H9 (cell line): Measurements from ENCODE around the gene APOBEC3G. TPM values are rescaled to one million over a fixed set of nuclear protein-coding genes. Genes with fewer than 3 reads are reported as not detected.

Experiments
- DNase-seq: peaks from one replicate; pipeline ENCODE4 v3.0.0-alpha.2; 2017
- H2AFZ ChIP-seq: one replicate; pipeline ENCODE4 v1.6.1; 2013; ENCODE audit warnings: mild to moderate bottlenecking, low read length, control low read depth, moderate library complexity
- H2AK5ac ChIP-seq: 2 replicates; pipeline ENCODE4 v1.6.1; 2013; ENCODE audit warnings: low read length, control low read depth, mixed read lengths; ENCODE audit not compliant: insufficient read length
- H2BK120ac ChIP-seq: one replicate; pipeline ENCODE4 v1.6.1; 2013; ENCODE audit warnings: low read depth, mild to moderate bottlenecking, low read length, control low read depth, inconsistent platforms; ENCODE audit not compliant: poor library complexity, severe bottlenecking
- H2BK12ac ChIP-seq: 2 replicates; pipeline ENCODE4 v1.6.1; 2013; ENCODE audit warnings: low read length, control low read depth, mixed read lengths, low read depth; ENCODE audit not compliant: insufficient read length
- H2BK15ac ChIP-seq: 2 replicates; pipeline ENCODE4 v1.6.1; 2013; ENCODE audit warnings: low read depth, low read length, control low read depth
- H2BK20ac ChIP-seq: one replicate; pipeline ENCODE4 v1.6.1; 2013; ENCODE audit warnings: low read depth, mild to moderate bottlenecking, low read length, control low read depth, inconsistent platforms; ENCODE audit not compliant: poor library complexity, severe bottlenecking
- H2BK5ac ChIP-seq: 2 replicates; pipeline ENCODE4 v1.6.1; 2013; ENCODE audit warnings: low read length, control low read depth, mixed read lengths; ENCODE audit not compliant: insufficient read length
- H3K14ac ChIP-seq: 2 replicates; pipeline ENCODE4 v1.6.1; 2013; ENCODE audit warnings: low read length, control low read depth; ENCODE audit not compliant: insufficient read depth
- H3K18ac ChIP-seq: 2 replicates; pipeline ENCODE4 v1.6.1; 2013; ENCODE audit warnings: low read depth, mild to moderate bottlenecking, mixed read lengths, low read length, control low read depth; ENCODE audit not compliant: insufficient read length
- H3K23ac ChIP-seq: 2 replicates; pipeline ENCODE4 v1.6.1; 2013; ENCODE audit warnings: low read length, control low read depth, mixed read lengths, low read depth; ENCODE audit not compliant: insufficient read length
- H3K23me2 ChIP-seq: 2 replicates; pipeline ENCODE4 v1.6.1; 2013; ENCODE audit warnings: low read depth, mild to moderate bottlenecking, mixed read lengths, low read length, control low read depth; ENCODE audit not compliant: insufficient read length, poor library complexity, severe bottlenecking
- H3K27ac ChIP-seq: 2 replicates; pipeline ENCODE4 v1.5.1; 2013; ENCODE audit warnings: low read length, control low read depth, mixed read lengths, low read depth; ENCODE audit not compliant: insufficient read length
- H3K27me3 ChIP-seq: 2 replicates; pipeline ENCODE4 v1.6.1; 2013; ENCODE audit warnings: low read length, control low read depth, inconsistent platforms; ENCODE audit not compliant: insufficient read depth
- H3K4ac ChIP-seq: 2 replicates; pipeline ENCODE4 v1.6.1; 2013; ENCODE audit warnings: low read depth, mild to moderate bottlenecking, control low read depth, inconsistent platforms, low read length, moderate library complexity
- H3K4me1 ChIP-seq: 2 replicates; pipeline ENCODE4 v1.6.1; 2013; ENCODE audit warnings: low read length, control low read depth, inconsistent platforms; ENCODE audit not compliant: insufficient read depth
- H3K4me2 ChIP-seq: 2 replicates; pipeline ENCODE4 v1.6.1; 2013; ENCODE audit warnings: low read length, control low read depth, mixed read lengths; ENCODE audit not compliant: insufficient read length, insufficient read depth
- H3K56ac ChIP-seq: 2 replicates; pipeline ENCODE4 v1.6.1; 2013; ENCODE audit warnings: low read depth, mild to moderate bottlenecking, mixed read lengths, low read length, control low read depth; ENCODE audit not compliant: insufficient read length
- H3K79me1 ChIP-seq: 2 replicates; pipeline ENCODE4 v1.6.1; 2013; ENCODE audit warnings: low read depth, mild to moderate bottlenecking, moderate library complexity, low read length, control low read depth, inconsistent platforms; ENCODE audit not compliant: insufficient read depth, poor library complexity, severe bottlenecking
- H3K79me2 ChIP-seq: 2 replicates; pipeline ENCODE4 v1.6.1; 2013; ENCODE audit warnings: low read length, control low read depth, inconsistent platforms; ENCODE audit not compliant: insufficient read depth
- H3K9ac ChIP-seq: 2 replicates; pipeline ENCODE4 v1.6.1; 2013; ENCODE audit warnings: low read length, control low read depth, mixed read lengths; ENCODE audit not compliant: insufficient read length; ENCODE audit errors: extremely low read depth
- H3K9me3 ChIP-seq: one replicate; pipeline ENCODE4 v1.6.1; 2013; ENCODE audit warnings: low read depth, low read length, inconsistent platforms; ENCODE audit not compliant: control insufficient read depth
- H3T11ph ChIP-seq: one replicate; pipeline ENCODE4 v1.6.1; 2013; ENCODE audit warnings: mild to moderate bottlenecking, low read length, control low read depth, inconsistent platforms
- H4K20me1 ChIP-seq: one replicate; pipeline ENCODE4 v1.6.1; 2013; ENCODE audit not compliant: control insufficient read depth, insufficient read length, insufficient read depth
- H4K5ac ChIP-seq: 2 replicates; pipeline ENCODE4 v1.6.1; 2013; ENCODE audit warnings: low read depth, mild to moderate bottlenecking, mixed read lengths, low read length, control low read depth; ENCODE audit not compliant: insufficient read length
- H4K8ac ChIP-seq: replicated peaks from 2 replicates; pipeline ENCODE4 v1.6.1; 2013; ENCODE audit warnings: low read length, control low read depth, mixed read lengths, low read depth; ENCODE audit not compliant: insufficient read length
- H4K91ac ChIP-seq: 2 replicates; pipeline ENCODE4 v1.6.1; 2013; ENCODE audit warnings: low read depth, mild to moderate bottlenecking, moderate library complexity, mixed read lengths, low read length, control low read depth; ENCODE audit not compliant: insufficient read length
- H3K27ac Mint-ChIP-seq, 3 experiments: 2 replicates in 2 of 3; 3 replicates in 1 of 3; pipeline ENCODE4 v1.8.0; 2020 to 2021; ENCODE audit warnings: mixed read lengths in 3 of 3, mild to moderate bottlenecking in 1 of 3, moderate library complexity in 1 of 3
- H3K27me3 Mint-ChIP-seq: 2 replicates; pipeline ENCODE4 v1.8.0; 2021; ENCODE audit warnings: low read depth, mild to moderate bottlenecking, moderate library complexity, mixed read lengths
- H3K36me3 Mint-ChIP-seq, 3 experiments: 2 replicates in 2 of 3; 3 replicates in 1 of 3; pipeline ENCODE4 v1.8.0; 2020 to 2021; ENCODE audit warnings: low read depth in 3 of 3, mixed read lengths in 3 of 3; ENCODE audit not compliant: insufficient read depth in 1 of 3
- H3K4me1 Mint-ChIP-seq, 2 experiments: 2 replicates each; pipeline ENCODE4 v1.8.0; 2020; ENCODE audit warnings: mixed read lengths in 2 of 2
- H3K4me3 Mint-ChIP-seq, 2 experiments: 2 replicates in 1 of 2; 3 replicates in 1 of 2; pipeline ENCODE4 v1.8.0; 2020 to 2021; ENCODE audit warnings: mild to moderate bottlenecking in 2 of 2, mixed read lengths in 2 of 2, moderate library complexity in 1 of 2
- H3K9me3 Mint-ChIP-seq, 2 experiments: 2 replicates in 1 of 2; 3 replicates in 1 of 2; pipeline ENCODE4 v1.8.0; 2020; ENCODE audit warnings: mild to moderate bottlenecking in 2 of 2, mixed read lengths in 2 of 2, moderate library complexity in 1 of 2
- WGBS: extraction: QIAGEN DNeasy Blood & Tissue Kit; methylation state at CpG from one replicate; pipeline ENCODE4 v1.1.7; 2013; ENCODE audit warnings: missing lambda C conversion rate, low lambda C conversion rate, mixed read lengths; ENCODE audit not compliant: insufficient read length; ENCODE audit errors: extremely low coverage; 5-methylcytosine and 5-hydroxymethylcytosine counted together
- total RNA-seq: library from RNA; stranded (reverse); gene quantifications from 2 replicates; pipeline ENCODE4 v1.2.1, GENCODE V29; 2021
- TF ChIP-seq, protein P1 (sequence below): fragments of 200-600 bp; sonication (generic); conservative IDR thresholded peaks from 3 replicates; pipeline ENCODE4 v1.8.0; 2021; ENCODE audit warnings: antibody characterized with exemption, mild to moderate bottlenecking

Gene APOBEC3G
- total RNA-seq, 1 experiment from 2014 or later: 2.4 TPM

DNA sequence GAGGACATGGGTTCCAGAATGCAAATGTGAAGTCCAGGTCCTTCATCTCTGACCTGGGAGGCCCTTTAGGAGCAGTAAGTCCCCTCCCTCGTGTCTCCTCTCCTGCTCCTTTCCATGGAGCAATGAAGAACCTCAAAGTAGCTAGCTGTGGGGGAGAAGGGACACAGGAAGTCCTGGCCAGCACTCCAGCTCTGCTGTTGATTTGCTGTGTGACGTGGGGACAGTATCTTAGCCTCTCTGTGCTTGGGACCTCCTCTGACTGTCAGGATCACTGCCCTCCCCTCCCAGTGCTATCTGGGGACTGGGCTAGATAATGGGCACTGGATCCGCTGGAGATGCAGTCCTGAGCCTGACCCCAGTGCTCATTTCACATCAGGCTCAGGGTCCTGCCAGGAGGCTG lies 18.9 kb downstream of the APOBEC3G start:
- Histone ChIP-seq H3K18ac (no peak overlapping the region), H3K79me1 (no peaks in the 10 kb centered on the region), H3K9ac (no peak overlapping the region), H3K56ac (no peak overlapping the region), H4K8ac (no peak overlapping the region), H4K20me1 (peaks cover 2% of the 10 kb centered on the region), H3T11ph (no peak overlapping the region), H3K79me2 (no peaks in the 10 kb centered on the region), H3K14ac (no peak overlapping the region), H3K9me3 (no peaks in the 10 kb centered on the region), H3K27me3 (no peaks in the 10 kb centered on the region), H2BK120ac (no peak overlapping the region), H3K4me2 (no peak overlapping the region), H3K27ac (no peak overlapping the region), H3K23me2 (no peaks in the 10 kb centered on the region), H2BK12ac (no peak overlapping the region), H4K91ac (no peak overlapping the region), H3K4ac (no peak overlapping the region), H3K4me1 (no peaks in the 10 kb centered on the region; the same call in 1 of the 2 replicates), H4K5ac (no peak overlapping the region), H2AFZ (no peak overlapping the region), H2BK5ac (no peak overlapping the region), H2AK5ac (no peak overlapping the region), H2BK20ac (no peak overlapping the region), H3K23ac (no peak overlapping the region), H2BK15ac (no peak overlapping the region)
- Mint-ChIP-seq H3K4me3 (no peak overlapping the region), H3K9me3 (no peaks in the 10 kb centered on the region; a peak in 1 of 5 replicates), H3K4me1 (peaks cover 28 to 39% of the 10 kb centered on the region in 2 experiments), H3K36me3 (no peaks in the 10 kb centered on the region), H3K27me3 (peaks cover 9% of the 10 kb centered on the region), H3K27ac (no peak overlapping the region)
- TF ChIP-seq, protein P1, sequence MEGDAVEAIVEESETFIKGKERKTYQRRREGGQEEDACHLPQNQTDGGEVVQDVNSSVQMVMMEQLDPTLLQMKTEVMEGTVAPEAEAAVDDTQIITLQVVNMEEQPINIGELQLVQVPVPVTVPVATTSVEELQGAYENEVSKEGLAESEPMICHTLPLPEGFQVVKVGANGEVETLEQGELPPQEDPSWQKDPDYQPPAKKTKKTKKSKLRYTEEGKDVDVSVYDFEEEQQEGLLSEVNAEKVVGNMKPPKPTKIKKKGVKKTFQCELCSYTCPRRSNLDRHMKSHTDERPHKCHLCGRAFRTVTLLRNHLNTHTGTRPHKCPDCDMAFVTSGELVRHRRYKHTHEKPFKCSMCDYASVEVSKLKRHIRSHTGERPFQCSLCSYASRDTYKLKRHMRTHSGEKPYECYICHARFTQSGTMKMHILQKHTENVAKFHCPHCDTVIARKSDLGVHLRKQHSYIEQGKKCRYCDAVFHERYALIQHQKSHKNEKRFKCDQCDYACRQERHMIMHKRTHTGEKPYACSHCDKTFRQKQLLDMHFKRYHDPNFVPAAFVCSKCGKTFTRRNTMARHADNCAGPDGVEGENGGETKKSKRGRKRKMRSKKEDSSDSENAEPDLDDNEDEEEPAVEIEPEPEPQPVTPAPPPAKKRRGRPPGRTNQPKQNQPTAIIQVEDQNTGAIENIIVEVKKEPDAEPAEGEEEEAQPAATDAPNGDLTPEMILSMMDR: no peak
- no peak for DNase-seq
- WGBS: no CpG with 5 or more reads among the region's 3 CpGs
